Measurements from ENCODE around the gene MCM9.
"Not testable (repeated sequence)": the region's sequence is repeated elsewhere in the genome, so short reads cannot be mapped to it uniquely, and the experiment has no call there.

Gene MCM9

DNA sequence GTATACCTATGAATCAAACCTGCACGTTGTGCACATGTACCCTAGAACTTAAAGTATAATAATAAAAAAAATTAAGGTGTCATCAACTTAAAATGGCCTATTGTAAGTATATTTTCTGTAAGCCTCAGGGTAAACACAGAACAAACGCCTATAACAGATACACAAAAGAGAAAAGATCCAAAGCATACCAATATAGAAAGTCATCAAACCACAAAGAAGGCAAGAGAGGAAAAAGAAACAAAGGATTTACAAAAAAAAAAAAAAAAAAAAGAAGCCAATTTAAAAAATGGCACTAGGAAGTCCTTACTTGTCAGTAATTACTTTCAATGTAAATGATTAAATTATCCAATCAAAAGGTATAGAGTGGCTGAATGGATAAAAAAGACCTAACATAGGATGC is 65.6 kb downstream of the MCM9 start:
- in situ Hi-C loops (cut with HindIII; ENCODE audit: low sequenced_read_pairs), result no loop called here

DNA sequence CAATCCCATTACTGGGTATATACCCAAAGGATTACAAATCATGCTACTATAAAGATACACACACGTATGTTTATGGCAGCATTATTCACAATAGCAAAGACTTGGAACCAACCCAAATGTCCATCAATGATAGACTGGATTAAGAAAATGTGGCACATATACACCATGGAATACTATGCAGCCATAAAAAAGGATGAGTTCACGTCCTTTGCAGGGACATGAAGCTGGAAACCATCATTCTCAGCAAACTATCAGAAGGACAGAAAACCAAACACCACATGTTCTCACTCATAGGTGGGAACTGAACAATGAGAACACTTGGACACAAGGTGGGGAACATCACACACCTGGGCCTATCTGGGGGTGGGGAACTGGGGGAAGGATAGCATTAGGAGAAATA is 66.1 kb downstream of the MCM9 start:
- in situ Hi-C loops (cut with HindIII; ENCODE audit: low sequenced_read_pairs), result not testable (repeated sequence)

DNA sequence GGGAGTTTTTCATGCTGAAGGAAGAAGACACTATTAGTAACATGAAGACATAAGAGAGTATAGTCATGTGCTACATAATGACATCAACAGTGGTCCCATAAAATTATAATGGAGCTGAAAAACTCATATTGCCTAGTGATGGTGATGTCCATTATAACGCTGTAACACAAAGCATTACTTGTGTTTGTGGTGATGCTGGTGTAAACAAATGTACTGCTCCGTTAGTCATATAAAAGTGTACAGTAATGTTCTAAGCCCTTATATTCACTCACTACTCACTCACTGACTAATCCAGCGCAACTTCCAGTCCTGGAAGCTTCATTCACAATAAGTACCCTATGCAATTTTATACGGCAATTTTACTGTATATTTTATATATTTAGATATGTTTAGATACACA is 67.8 kb downstream of the MCM9 start:
- in situ Hi-C loops (cut with HindIII; ENCODE audit: low sequenced_read_pairs), result no loop called here

DNA sequence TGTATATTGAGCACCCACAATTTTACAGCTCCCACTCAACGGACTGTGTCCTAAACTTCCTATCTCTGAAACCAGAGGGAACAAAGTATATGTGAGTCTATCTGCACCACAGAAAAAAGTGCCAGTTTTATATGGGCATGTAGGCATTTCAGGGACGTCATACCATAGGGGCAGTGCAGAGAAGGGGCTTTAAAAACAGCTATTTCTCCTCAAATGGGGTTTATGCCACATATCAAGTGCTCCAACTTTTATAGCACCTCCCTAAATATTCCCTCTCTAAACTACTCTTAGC is 69.9 kb downstream of the MCM9 start:
- in situ Hi-C loops (cut with HindIII; ENCODE audit: low sequenced_read_pairs), result no loop called here

DNA sequence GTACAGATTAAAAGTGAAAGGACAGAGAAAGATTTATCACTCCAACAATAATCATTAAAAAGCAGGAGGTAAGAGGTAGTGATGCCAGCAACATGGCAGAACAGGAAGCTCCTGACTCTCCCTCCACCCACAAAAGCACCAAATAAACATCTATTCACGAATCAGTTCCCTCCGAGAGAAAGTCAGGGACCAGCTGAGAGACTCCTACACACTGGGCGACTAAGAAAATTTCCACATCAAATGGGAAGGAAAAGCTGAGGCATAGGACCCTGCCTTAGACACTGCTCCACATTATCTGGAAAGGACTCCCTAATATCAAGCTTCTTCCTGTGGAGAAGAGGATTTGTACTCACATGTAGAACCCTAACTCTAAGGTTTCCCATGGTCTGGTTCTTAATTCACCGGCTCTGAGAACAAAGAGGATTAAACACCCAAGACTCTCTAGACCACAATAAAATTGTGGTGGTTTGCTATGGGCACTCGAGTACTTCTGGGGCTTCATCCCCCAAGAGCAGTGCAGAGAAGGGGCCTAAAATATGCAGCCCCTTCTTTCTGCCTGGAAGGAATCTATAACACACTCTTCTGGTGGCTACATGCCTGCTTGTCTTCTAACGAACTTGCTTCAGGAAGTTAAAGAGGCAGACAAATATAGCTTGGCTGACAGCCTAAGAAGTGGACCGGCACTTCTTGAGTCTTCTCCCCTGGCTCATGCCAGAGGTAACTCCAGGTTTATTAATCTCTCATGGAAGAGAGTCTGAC is 70.4 kb downstream of the MCM9 start:
- in situ Hi-C loops (cut with HindIII; ENCODE audit: low sequenced_read_pairs), result no loop called here

DNA sequence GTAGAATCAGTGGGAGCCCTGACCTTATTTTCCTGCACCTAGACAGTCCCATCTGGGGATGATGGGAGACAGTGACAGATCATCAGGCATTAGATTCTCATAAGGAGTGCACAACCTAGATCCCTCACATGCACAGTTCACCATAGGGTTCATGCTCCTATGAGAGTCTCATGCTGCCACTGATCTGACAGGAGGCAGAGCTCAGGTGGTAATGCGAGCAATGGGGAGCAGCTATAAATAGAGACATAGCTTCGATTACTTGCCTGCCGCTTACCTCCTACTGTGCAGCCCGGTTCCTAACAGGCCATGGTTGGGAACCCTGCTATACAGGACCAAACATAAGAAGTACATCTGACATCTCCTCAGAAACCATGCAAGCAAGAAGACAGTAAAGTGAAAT is 72.5 kb downstream of the MCM9 start:
- in situ Hi-C loops (cut with HindIII; ENCODE audit: low sequenced_read_pairs), result no loop called here

DNA sequence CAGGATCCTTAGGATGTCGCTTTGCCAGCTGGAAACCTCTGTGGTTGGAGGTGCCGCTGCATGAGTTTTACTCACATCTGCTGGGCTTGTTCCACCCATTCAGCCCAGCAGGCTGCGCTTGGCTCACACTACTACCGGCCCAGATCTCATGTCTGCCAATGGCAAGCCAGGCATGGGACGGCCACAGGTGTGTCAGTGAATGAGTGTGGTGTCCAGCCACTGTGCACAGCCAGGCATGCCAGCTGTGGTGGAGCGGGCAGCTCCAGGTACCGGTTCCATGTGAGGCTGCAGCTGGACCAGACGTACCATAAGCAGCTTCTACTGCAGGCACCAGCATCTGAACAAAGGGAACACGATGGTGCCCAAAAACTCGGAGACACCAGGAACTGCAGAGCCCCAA is 74.1 kb downstream of the MCM9 start:
- in situ Hi-C loops (cut with HindIII; ENCODE audit: low sequenced_read_pairs), result no loop called here

DNA sequence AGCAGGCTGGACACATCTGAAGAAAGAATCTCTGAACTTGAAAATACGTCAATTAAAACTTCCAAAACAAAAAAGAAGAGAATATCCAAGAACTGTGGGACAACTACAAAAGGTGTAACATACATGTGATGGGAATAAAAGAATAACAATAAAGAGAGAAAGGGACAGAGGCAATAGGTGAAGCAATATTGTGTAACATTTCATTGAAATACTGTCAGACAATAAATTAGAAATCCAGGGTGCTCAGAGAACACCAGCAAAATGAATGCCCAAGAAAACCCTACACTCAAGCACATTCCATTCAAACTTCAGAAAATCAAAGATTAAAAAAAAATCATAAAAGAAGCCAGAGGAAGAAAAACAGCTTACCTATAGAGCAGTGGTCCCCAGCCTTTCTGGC is 74.6 kb downstream of the MCM9 start:
- in situ Hi-C loops (cut with HindIII; ENCODE audit: low sequenced_read_pairs), result no loop called here

DNA sequence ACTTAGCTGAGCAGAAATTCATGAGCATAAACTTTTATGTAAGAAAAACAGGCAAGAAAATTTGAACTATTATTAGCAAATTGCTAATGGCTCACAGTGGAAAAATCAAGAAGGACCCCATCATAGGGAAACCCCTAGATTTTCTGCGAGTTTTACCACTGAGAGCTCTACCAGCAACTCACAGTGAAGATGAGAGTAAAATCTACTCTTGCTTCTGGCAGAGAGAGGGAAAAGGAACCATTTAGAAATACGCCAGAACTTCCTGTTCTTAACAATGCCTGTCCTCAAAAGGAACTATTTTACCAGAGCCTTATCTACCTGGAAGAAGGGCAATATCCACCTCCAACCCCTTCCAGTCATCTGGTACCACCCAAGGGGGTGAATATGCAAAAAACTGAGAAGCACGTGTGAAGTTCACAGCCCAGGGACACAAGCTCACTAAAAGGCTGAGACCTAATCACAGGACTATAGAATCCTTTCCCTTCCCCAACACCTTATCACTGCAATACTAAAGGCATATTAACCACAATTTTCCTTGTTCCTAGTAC is 75.4 kb downstream of the MCM9 start:
- in situ Hi-C loops (cut with HindIII; ENCODE audit: low sequenced_read_pairs), result no loop called here

DNA sequence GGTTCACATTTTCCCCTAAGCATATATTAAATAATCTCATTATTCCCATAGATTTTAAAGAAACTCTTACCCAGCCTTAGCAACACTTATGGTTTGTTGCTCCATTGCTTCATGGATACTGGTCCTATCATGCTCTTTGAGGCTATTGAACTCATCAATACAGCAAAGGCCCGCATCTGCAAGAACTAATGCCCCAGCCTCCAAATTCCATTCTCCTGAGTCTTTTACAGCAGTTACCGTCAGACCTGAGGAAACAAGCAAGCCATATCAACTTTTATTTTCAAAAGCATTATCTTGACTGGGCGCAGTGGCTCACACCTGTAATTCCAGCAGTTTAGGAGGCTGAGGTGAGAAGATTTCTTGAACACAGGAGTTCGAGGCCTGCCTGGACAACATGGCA is 78.7 kb downstream of the MCM9 start:
- in situ Hi-C loops (cut with HindIII; ENCODE audit: low sequenced_read_pairs), result no loop called here

DNA sequence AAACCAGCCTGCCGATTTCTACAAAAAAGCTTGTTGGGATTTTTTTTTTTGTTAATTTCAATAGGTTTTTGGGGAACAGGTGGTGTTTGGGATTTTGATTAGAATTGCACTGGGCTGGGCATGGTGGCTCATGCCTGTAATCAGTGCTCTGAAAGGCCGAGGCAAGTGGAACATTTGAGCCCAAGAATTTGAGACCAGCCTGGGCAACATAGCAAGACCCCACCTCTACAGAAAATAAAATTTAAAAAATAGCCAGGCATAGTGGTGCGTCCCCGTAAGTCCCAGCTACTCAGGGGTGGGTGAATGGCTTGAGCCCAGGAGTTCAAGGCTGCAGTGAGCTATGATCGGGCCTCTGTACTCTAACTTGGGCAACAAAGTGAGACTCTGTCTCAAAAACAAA is 81.6 kb downstream of the MCM9 start:
- in situ Hi-C loops (cut with HindIII; ENCODE audit: low sequenced_read_pairs), result no loop called here

DNA sequence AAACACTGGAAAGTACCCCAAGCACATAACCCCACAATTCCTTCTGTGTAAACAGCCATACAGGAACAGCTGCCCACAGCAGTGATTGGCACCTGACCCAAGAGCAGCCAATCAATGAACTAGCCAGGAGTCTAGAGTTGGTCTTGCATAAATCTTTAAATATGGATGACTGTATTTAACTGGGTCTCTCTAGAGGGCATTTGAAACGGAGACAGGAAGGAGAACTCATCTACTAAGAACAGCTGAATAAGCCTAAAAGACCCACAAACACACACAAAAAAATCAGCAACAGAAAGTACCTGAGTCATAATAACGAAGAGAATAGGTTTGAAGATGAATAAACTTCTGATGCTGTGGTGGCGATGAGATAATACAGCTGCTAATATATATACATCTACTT is 90.0 kb downstream of the MCM9 start:
- in situ Hi-C loops (cut with HindIII; ENCODE audit: low sequenced_read_pairs), result no loop called here

DNA sequence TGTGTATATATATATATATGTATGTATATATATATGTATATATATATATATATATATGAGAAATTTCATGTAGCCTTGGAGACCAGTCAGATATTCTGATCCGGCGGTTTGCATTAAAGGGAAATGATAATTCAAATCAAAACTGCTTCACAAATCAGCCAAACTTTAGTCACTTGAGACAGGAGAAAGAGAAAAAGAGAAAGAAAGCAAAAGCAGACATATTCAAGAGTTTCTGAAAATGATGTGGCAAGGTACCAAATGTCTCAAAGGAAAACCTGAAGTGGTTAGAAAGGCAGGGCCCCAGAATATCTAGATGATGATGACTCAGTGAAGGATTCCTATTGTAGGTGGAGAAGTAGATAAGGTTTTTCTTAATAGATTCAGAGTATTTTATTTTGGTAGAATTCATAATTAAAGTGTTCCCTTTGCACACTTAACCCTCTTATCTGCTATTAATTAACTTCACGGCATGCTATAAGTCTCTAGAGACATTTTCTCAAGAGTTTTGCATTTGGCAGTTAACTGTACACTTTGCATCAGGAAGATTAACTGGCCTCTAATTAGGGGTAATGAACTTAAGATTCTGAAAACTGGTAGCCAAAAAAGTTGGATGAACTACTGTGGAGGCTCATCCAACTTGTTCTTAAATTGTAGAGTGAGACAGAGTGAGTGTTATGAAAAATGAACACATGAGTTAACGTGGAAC is 91.1 kb downstream of the MCM9 start:
- in situ Hi-C loops (cut with HindIII; ENCODE audit: low sequenced_read_pairs), result no loop called here

DNA sequence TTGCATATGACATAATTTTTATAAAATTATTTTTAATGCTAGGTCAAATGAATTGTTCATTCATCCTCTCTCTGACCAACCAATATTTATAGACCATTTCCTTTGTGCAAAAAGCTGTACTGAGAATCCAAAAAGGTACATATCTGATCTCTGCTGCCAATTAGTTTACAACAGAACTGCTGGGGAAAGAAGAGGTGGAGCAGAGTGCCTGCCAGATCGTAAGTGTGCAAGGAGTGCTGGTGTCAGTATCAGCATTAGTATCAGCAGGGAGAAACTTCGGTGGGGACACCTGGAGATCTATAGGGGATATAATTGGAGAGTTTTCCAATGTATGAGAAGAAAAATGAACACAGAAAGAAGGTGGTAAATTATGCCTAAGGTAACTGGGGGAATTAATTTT is 104.3 kb downstream of the MCM9 start:
- in situ Hi-C loops (cut with HindIII; ENCODE audit: low sequenced_read_pairs), result no loop called here

DNA sequence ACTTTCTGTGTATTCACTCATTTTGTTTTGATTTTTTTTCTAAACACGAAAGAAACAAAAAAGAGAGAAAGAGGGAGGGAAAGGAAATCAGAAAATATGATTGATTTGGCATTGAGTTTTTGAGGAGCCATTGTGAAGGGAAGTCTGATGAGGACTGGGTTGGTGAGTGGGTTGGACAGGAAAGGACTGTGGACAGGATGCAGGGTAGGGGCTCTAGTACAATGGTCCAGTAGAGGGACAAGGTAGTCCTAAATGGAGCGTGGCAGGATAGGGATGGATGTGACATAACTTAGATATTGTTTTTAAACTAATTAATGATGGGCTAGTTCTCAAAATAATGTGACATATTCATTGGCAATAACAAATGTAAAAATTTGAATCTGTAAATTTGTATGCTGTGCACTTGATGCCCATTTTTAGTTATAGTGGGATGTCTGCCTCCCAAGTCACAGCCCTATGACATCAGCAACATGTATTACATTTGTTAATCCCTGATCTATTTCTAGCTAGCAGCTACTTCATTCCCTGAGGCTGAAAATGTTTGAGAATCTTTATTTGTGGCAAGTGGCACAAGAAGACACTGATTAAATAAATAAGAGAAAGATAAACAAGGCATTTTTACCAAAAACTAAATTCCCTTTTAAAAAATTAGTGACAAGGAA is 105.0 kb downstream of the MCM9 start:
- in situ Hi-C loops (cut with HindIII; ENCODE audit: low sequenced_read_pairs), result no loop called here

DNA sequence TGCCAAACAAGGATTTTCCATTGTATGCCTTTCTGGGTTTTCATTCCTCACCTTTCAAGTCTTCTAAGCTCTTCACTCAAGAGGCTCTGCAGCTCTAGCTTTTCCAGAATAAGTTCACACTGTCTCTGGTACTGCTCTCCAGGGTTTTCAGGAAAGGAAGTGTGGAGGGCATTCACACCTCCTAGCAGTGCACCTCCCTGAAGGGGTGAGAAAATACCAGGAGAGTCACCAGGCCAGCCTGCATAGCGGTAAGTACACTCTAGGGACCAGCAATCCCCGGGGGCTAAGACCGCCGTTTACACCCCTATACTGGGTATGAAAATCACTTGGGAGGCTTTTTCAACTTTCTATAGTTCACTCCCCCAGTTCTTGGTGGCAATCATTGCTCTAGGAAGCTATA is 108.9 kb downstream of the MCM9 start:
- in situ Hi-C loops (cut with HindIII; ENCODE audit: low sequenced_read_pairs), result no loop called here

DNA sequence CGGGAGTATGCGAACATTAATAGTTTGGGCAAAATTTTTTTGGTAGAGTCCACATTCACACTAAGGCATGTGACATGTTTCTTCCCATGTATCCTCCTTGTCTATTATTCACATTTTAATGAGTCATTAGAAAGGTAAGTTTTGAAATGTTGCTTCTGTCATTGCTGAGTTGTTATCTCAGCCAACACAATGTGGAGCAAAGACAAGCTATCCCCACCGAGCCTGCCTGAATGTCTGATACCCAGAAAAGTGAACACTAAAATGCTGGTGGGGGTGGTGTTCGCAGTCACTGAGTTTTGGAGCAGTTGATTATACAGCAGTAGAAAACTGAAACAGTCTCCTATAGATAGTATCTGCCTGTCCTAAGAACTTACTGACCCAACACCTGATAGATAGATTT is 109.3 kb downstream of the MCM9 start:
- in situ Hi-C loops (cut with HindIII; ENCODE audit: low sequenced_read_pairs), result no loop called here

DNA sequence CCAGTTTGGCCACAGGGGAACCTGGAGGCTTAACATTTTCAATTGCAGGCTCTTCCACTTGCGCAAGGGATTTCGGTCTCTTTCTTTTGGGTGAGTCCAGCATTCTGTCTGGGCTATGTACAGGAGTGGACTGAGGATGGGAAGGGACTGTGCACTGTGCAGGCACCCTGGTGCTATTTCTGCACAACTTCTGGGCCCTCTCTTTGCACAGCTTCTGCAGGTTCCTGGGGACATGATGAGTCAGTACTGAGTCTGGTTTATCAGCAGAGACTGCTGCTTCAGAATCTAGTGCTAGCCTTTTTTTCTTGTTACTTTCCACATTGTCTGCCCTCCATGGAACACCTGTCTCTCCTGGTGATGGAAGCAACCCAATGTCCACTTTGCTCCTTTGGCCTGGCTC is 119.5 kb downstream of the MCM9 start:
- in situ Hi-C loops (cut with HindIII; ENCODE audit: low sequenced_read_pairs), result no loop called here

DNA sequence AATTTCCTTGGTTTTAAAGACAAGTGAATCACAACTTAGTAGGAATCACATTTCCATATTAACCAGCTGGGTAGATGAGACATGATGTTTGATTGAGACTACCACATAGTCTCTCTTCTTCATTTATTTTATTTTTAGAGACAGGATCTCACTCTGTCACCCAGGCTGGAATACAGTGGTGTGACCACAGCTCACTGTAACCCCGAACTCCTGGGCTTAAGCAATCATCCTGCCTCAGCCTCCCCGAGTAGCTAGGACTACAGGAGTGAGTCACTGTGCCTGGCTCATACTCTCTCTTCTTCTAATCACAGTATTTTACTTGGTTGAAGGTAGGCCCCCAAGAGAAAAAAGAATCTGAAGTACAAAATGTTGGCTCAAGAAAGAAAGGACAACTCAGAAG is 121.2 kb downstream of the MCM9 start:
- in situ Hi-C loops (cut with HindIII; ENCODE audit: low sequenced_read_pairs), result no loop called here

DNA sequence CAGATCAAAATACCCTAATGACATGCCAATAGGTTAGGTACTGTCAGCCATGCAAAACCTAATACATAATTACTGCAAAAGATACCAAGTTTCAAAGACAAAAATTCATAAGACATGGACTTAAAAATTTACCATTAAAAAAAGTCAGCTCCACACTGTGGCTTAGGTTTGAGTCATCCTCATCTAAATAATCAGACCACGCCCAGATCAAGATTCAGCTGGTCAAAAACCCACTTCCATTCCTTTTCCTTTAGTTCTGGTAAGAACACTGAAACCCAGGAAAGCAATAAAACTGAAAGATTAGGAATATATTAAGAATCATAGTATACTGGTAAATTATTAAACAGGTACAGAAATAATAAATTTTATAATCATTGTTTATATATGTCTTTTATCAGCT is 122.0 kb downstream of the MCM9 start:
- in situ Hi-C loops (cut with HindIII; ENCODE audit: low sequenced_read_pairs), result no loop called here

DNA sequence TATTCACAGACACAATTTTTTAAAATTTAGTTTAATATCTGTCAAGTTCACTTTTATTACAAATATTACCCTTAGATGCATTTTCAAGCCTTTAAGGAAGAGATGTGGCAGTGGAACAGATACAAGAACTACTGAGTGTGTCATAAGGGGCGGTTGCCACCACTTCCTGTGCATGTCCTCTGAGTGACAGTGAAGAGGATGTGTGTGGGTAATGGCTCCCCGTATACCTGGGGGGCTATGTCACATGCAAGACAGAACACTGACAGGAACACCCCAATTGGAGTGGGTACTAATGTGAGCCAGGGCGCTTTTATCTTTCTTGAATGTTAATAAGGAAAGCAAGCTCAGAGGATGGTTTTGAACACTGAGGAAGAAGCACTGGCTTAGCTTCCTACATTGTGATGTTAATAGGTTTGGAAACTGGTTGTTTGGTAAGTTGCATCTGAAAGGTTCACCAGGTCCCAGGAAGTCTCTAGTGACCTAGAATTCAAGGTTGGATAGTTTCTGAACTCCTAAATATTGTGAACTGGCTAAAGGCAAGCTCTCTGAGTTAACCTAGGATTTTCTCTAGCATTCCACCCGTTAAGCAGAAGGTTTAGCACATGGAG is 124.4 kb downstream of the MCM9 start:
- in situ Hi-C loops (cut with HindIII; ENCODE audit: low sequenced_read_pairs), result no loop called here

Data from endothelial cell of hepatic sinusoid (primary cell).